Tibial artery (tissue), 4 donors: ENCODE measurements around the gene DEFB108B.
A peak's percentile ranks its signal among the peaks of the same experiment; 100 is the strongest.
"Not testable (repeated sequence)": the region's sequence is repeated elsewhere in the genome, so short reads cannot be mapped to it uniquely, and the experiment has no call there.

Experiments
- DNase-seq, 2 donors: peaks; one replicate each; pipeline ENCODE4 v3.0.0-alpha.2; 2019
- H3K27ac ChIP-seq, 2 donors: fragments of 200-600 bp; sonication (generic) in 1 of 2; 1 replicate in 1 of 2; 2 replicates in 1 of 2; pipeline ENCODE4 v1.5.1; 2018 to 2019; ENCODE audit warnings: mild to moderate bottlenecking in 1 of 2
- H3K27me3 ChIP-seq, 2 donors: fragments of 200-600 bp; sonication (generic) in 1 of 2; one replicate each; pipeline versions ENCODE4 v1.5.1 to v1.6.0; 2016 to 2019
- H3K36me3 ChIP-seq, 3 donors: fragments of 200-600 bp; sonication (generic) in 2 of 3; one replicate each; pipeline ENCODE4 v1.5.1; 2016 to 2019; ENCODE audit warnings: mild to moderate bottlenecking in 2 of 3
- H3K4me1 ChIP-seq, 4 donors: fragments of 200-600 bp; sonication (generic) in 2 of 4; 1 replicate in 3 of 4; 2 replicates in 1 of 4; pipeline ENCODE4 v1.5.1; 2016 to 2019
- H3K4me3 ChIP-seq, 2 donors: fragments of 200-600 bp; sonication (generic) in 1 of 2; 1 replicate in 1 of 2; 2 replicates in 1 of 2; pipeline ENCODE4 v1.5.1; 2018 to 2019; ENCODE audit warnings: mild to moderate bottlenecking in 2 of 2
- H3K9me3 ChIP-seq, 3 donors: fragments of 200-600 bp; sonication (generic) in 1 of 3; one replicate each; pipeline ENCODE4 v1.5.1; 2016 to 2019
- CTCF ChIP-seq, 2 experiments: fragments of 200-600 bp in 1 of 2; fragments of 450-650 bp in 1 of 2; IDR thresholded peaks; one replicate each; pipeline ENCODE4 v1.5.1; 2017 to 2019; ENCODE audit warnings: antibody characterized with exemption in 2 of 2, mild to moderate bottlenecking in 1 of 2, moderate library complexity in 1 of 2
- intact Hi-C: fragments of 100-400 bp; cut with DNase I; formaldehyde crosslinking; loops from one replicate; pipeline ENCODE4 v1.15.0; 2023; ENCODE audit warnings: low total_unique reads

DEFB108B gene

GRCh38 chr11:71796016-71796415 is 37.0 kb upstream of the DEFB108B start:
- DNase-seq, H3K4me1 ChIP-seq, H3K27me3 ChIP-seq, H3K4me3 ChIP-seq, intact Hi-C loops, H3K9me3 ChIP-seq, H3K27ac ChIP-seq: not testable (repeated sequence)
- peaks cover 0 to 15% (median 0%) of the 10 kb centered on the region in 3 donors for H3K36me3 ChIP-seq

- H3K9me3 ChIP-seq, H3K27ac ChIP-seq, H3K4me3 ChIP-seq, intact Hi-C loops, H3K27me3 ChIP-seq, DNase-seq, H3K4me1 ChIP-seq: not testable (repeated sequence)
- H3K36me3 ChIP-seq, result peaks cover 0 to 11% (median 0%) of the 10 kb centered on the region in 3 donors
Measured at GRCh38 chr11:71796781-71797180, 36.2 kb upstream of the DEFB108B start.

GRCh38 chr11:71799556-71800128 is 33.4 kb upstream of the DEFB108B start:
- intact Hi-C loops, H3K9me3 ChIP-seq, DNase-seq, H3K27ac ChIP-seq, H3K4me3 ChIP-seq, H3K27me3 ChIP-seq, H3K36me3 ChIP-seq, H3K4me1 ChIP-seq: not testable (repeated sequence)

- intact Hi-C loops, H3K4me3 ChIP-seq, H3K27ac ChIP-seq, H3K36me3 ChIP-seq, H3K4me1 ChIP-seq, H3K27me3 ChIP-seq, H3K9me3 ChIP-seq: not testable (repeated sequence)
- peak; percentile 68 to 71 for TF ChIP-seq CTCF (IDR thresholded peaks at IDR 0.05)
- DNase-seq, result peak; percentile 69 to 86
Measured at GRCh38 chr11:71800335-71800953, 32.6 kb upstream of the DEFB108B start.

- intact Hi-C loops, H3K4me1 ChIP-seq, H3K36me3 ChIP-seq, DNase-seq, H3K4me3 ChIP-seq, H3K27ac ChIP-seq, H3K27me3 ChIP-seq, H3K9me3 ChIP-seq: not testable (repeated sequence)
Measured at GRCh38 chr11:71801026-71801425, 32.0 kb upstream of the DEFB108B start.

GRCh38 chr11:71802874-71803273 is 30.1 kb upstream of the DEFB108B start:
- H3K4me3 ChIP-seq, H3K27me3 ChIP-seq, H3K36me3 ChIP-seq, H3K9me3 ChIP-seq, intact Hi-C loops, DNase-seq, H3K4me1 ChIP-seq, H3K27ac ChIP-seq: not testable (repeated sequence)

GRCh38 chr11:71804158-71804947 is 28.6 kb upstream of the DEFB108B start:
- intact Hi-C loops, H3K27me3 ChIP-seq, H3K4me1 ChIP-seq, H3K4me3 ChIP-seq, H3K9me3 ChIP-seq, H3K27ac ChIP-seq, DNase-seq, H3K36me3 ChIP-seq: not testable (repeated sequence)

GRCh38 chr11:71812529-71812928 is 20.5 kb upstream of the DEFB108B start:
- peak overlapping the region; percentile 4 to 53 for H3K27ac ChIP-seq
- H3K4me3 ChIP-seq, H3K9me3 ChIP-seq, H3K27me3 ChIP-seq, intact Hi-C loops, DNase-seq, H3K36me3 ChIP-seq, H3K4me1 ChIP-seq: not testable (repeated sequence)
